ENCODE data around the gene GLT8D1. TPM values are rescaled to one million over a fixed set of nuclear protein-coding genes. Genes with fewer than 3 reads are reported as not detected.

GLT8D1 gene
- total and polyA plus RNA-seq, 2 of the 13 experiments (the other 11 are each of a cell fraction or from before 2014, with no cell fraction given) = 110 to 121 TPM

- TF ChIP-seq TFDP2 (CRISPR knock-in tag; IDR thresholded peaks at IDR 0.05) (peak; percentile 76), ZMAT3 (CRISPR knock-in tag; conservative IDR thresholded peaks at IDR 0.05) (peak; percentile 73; the same call in 1 of the 2 replicates), RBAK (CRISPR knock-in tag; IDR thresholded peaks at IDR 0.05) (no peak), SMC3 (IDR thresholded peaks at IDR 0.05; ENCODE audit: low read length) (no peak), ZNF724P (CRISPR knock-in tag; IDR thresholded peaks at IDR 0.05; ENCODE audit: borderline replicate concordance) (0 out of 2 replicates have a peak, but pooled peaks have one; percentile 54), LBX2 (CRISPR knock-in tag; IDR thresholded peaks at IDR 0.05; ENCODE audit: borderline replicate concordance) (0 out of 2 replicates have a peak, but pooled peaks have one; percentile 27), ZNF777 (CRISPR knock-in tag; IDR thresholded peaks at IDR 0.05) (peak; percentile 58; the same call in 1 of the 2 replicates), HMGA1 (CRISPR knock-in tag; conservative IDR thresholded peaks at IDR 0.05) (no peak), ZFP36L1 (CRISPR knock-in tag; IDR thresholded peaks at IDR 0.05) (no peak), ZNF629 (CRISPR knock-in tag; conservative IDR thresholded peaks at IDR 0.05) (no peak), ZNF264 (CRISPR knock-in tag; IDR thresholded peaks at IDR 0.05) (no peak), ZNF512B (CRISPR knock-in tag; IDR thresholded peaks at IDR 0.05; ENCODE audit: borderline replicate concordance) (no peak), ZNF260 (CRISPR knock-in tag; IDR thresholded peaks at IDR 0.05; ENCODE audit: borderline replicate concordance, low read depth) (no peak), CBX2 (IDR thresholded peaks at IDR 0.05; ENCODE audit: low read depth, low read length) (no peak), CBX2 (CRISPR knock-in tag; IDR thresholded peaks at IDR 0.05; ENCODE audit: low read depth) (no peak), ZNF232 (CRISPR knock-in tag; IDR thresholded peaks at IDR 0.05; ENCODE audit: borderline replicate concordance) (peak; percentile 84), NCOA1 (CRISPR knock-in tag; IDR thresholded peaks at IDR 0.05) (no peak), ZBTB25 (CRISPR knock-in tag; IDR thresholded peaks at IDR 0.05) (peak; percentile 58; the same call in 1 of the 2 replicates), YEATS4 (CRISPR knock-in tag; IDR thresholded peaks at IDR 0.05; ENCODE audit: borderline replicate concordance) (peak; percentile 97), ZBTB20 (CRISPR knock-in tag; IDR thresholded peaks at IDR 0.05; ENCODE audit: borderline replicate concordance, low read depth) (peak; percentile 44; the same call in 1 of the 2 replicates), TBP (CRISPR knock-in tag; IDR thresholded peaks at IDR 0.05) (no peak; the same call in 1 of the 2 replicates), HBP1 (CRISPR knock-in tag; IDR thresholded peaks at IDR 0.05; ENCODE audit: low read depth) (peak; percentile 26; the same call in 1 of the 2 replicates)
These were observed at the start of gene GLT8D1, which contains the start of gene SPCS1 (continued) for GRCh38 chr3:52705688-52706686.

Measured in HepG2 (cell line).